Activated CD4-positive, alpha-beta T cell treated with anti-CD3 and anti-CD28 coated beads, Interleukin-2, amount 50 U/mL, for 1 hour (primary cell): ENCODE data around the gene SPTA1.

Source experiments
- DNase-seq: peaks from one replicate; pipeline ENCODE4 v3.0.0-alpha.2; 2020

The SPTA1 gene

GRCh38 chr1:158563853-158564252 lies 122.7 kb downstream of the SPTA1 start:
- no peak for DNase-seq
